Measurements from ENCODE around the gene NUP88.

NUP88 gene

DNA sequence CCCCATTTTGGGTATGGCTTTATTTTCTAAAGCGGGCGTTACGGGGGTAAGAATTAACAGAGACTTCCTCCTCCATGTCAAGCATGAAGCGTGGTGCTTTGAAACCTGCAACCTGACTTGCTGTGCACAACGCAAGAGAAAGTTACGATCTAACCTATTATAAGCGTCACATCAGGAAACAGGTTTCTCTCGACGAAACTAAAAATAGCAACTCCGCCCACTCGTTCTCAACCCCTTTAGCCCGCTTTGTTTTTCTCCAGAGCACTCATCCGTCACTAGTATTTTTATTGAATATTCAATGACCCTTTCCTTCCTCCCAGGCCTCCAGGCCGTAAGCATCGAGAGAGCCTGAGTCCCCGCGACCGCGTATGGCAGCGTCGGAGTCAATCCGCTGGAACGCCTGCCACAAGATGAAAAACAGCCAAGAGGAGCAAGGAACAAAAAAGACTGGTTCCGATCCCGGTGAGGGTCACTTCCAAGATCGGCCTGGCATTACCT is 555 bp downstream of the NUP88 start:
- DNase-seq = no peak

DNA sequence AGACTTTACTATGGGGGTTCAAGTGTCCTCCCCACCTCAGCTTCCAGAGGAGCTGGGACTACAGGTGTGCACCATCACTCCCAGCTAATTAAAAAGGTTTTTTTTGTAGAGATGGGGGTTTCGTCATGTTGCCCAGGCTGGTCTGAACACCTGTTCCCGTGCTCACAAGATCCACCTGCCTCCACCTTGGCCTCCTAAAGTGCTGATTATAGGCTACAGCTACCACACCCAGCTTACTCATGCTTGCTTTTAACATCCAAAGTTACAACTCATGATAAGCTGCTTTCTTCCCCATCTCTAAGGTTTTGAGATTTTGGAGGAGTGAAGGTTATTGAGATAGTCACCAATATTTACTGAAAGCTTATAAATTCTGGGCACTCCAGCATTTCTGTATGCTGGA is 2.6 kb downstream of the NUP88 start:
- no peak for DNase-seq

DNA sequence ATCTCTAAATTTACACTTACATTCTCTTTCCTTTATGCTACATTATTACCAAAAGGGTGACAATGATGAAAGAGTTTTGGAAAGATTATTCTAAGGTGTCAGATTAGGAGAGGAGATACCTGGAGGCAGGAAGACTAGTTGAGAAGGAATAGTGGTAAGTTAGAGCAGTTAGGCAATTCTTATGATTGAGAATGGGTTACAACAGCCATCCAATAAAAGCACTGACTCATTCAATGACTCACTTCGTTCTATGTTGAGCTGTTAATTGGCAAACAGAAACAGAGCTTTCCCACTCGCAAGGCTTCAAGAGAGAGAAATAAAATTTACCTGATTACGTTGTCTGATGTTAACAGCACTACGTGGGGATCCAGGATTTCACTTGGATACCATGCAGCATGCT is 5.8 kb downstream of the NUP88 start:
- DNase-seq = no peak

DNA sequence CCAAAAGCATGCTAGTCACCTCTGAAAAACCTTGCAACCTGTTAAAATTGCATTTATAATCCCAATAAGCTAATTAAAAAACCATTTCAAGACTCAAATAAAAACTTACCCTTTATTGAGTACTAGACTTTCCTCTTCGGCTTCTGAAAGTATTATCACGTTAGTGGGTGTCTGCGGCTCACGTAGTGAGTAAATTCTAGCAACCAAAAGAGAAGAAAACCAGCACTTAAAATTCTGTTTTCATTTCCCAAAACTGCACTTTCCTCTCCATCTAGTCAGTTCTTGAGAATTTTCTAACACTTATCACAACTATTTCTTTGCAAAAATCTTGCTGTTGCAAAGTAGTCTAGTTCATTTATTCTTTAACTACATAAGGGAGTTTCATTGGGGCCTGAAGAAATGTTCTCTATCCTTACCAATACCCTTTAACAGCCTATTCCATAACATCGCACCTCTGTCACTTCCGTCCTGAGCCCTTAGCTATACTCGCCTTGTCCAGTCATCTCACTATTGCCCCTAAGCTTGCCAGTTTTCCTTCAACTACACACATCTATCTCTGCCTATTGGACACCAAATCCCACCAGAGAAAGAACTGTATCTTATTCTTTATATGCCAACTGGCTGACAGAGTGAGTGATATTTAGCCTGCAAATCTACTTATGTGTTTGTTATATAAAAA is 8.7 kb downstream of the NUP88 start:
- DNase-seq = no peak

DNA sequence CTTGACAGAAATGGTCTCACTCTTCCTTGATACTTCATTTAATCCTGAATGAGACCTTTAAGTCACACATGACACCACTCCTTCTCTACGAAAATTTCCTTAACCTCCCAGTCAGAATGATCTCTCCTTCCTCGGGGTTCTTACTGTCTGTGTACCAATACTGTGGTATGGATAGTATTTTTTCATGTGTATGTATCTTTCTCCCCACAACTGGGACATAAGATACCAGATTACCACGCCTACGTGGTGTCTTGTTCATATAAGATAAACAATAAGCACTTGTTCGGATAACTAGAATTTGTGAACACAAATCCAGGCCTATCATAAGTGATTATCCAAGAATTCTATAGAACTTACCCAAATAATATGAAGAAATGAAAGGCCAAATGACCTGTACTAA is 11.3 kb downstream of the NUP88 start:
- no peak for DNase-seq

DNA sequence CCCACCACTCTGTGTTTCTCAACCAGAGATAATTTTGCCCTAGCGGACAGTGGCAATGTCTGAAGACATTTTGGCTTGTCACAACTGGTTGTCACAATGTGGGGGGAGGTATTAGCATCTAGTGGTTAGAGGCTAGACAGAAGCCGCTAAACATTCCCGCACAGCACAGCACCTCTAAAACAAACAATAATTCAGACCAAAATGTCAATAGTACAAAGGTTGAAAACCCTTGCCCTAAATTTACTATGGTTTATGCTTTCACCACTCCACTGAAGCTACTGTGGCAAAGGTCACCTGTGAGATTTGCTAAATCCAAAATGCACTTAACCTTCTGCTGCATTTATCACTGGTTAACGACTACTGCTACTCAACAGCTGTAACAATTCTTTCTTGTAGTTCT is 14.1 kb downstream of the NUP88 start:
- no peak for DNase-seq

DNA sequence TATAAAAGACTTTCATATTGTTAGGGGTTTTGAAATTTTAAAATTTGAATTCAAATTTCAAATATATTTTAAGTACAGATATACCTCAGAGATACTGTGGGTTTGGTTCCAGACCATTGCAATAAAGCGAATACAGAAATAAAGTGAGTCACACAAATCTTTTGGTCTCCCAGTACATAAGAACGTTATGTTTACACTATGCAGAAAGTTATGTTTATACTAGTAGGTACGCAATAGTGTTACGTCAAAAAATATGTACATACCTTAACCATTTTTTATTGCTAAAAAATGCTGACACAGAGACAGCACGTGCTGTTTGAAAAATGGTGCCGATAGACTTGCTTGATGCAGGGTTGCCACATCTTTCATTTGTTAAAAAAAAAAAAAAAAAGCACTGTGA is 19.7 kb downstream of the NUP88 start:
- DNase-seq = no peak

DNA sequence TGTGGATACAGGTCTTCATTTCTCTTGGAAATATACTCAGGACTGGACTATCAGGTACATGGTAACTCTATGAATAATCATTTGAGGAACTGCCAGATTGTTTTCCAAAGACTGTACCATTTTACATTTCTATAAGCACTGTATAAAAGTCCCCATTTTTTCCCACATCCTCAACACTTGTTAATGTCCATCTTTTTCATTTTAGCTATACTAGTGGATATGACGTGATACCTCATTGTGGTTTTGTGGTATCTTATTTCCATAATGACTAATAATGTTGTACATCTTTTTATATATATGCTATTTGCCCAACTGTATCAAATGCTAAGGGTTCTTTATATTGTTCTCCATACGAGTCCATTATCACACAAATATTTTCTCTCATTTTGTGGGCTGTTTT is 22.9 kb downstream of the NUP88 start:
- no peak for DNase-seq

DNA sequence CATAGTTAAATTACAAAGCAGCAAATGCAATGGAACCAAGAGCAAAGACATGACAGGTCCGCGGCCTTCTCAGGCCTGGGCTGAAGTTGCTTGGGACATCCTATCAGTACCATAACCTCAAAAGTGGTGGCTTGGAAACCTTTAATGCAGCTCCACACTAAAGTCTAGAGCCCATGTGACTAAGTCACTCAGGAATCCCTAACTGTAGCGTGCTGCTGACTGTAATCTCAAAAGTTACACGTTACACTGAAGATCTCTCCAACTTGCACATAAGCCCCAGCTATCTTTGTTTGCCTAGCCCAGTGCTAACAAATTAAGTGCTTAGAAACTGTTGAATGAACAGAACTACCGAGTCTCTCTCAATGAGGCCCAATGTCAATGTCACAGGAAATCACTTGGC is 27.8 kb downstream of the NUP88 start:
- DNase-seq = no peak

DNA sequence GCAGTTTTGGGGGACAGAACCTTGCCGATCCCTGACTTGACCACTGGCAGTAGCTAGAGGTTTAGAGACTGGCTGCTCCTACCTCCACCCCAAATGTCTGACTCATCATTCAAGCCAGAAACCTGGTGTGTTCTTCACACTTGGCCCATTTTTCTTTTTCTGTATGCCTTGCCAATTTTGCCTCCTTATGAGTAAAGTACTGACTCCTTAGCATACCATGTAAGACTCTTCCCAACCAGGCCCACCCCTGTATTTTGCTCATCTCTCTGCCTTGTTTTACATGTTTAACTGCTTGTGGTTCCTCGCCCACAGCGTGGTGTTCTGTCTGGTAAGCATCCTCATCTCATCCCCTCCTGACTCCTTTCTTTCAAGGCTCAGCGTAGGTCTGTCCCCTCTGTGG is 37.9 kb downstream of the NUP88 start:
- no peak for DNase-seq

DNA sequence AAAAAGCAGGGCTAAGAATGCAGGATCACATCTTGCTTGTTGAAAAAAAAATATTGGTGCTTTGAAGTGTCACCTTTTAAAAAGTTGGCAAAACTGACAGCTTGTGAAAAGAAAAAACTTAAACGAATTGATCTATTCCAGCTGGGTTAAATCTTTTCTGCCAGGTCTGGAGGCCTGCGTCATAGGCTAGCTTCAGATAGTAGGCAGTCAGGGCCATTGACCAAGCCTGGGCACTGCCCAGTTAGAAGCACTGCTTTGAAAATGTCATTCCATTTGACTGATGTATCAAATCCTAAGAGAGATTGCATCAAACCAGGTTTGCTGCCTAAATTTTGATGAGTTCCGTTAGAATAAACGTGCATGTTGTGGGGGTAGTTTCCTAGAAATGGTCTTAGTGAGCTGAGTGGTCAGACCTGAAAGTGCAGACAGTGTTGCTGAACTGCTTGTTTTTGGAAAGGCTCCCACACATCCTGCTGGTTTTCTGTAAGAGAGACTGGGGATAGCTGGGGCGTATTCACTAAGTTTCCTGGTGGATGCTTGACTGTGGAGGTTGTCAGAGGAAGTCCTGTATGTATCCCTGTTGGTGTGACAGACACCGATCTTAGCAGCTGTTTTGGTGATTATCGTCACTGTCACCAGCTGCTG is 38.8 kb downstream of the NUP88 start:
- no peak for DNase-seq

DNA sequence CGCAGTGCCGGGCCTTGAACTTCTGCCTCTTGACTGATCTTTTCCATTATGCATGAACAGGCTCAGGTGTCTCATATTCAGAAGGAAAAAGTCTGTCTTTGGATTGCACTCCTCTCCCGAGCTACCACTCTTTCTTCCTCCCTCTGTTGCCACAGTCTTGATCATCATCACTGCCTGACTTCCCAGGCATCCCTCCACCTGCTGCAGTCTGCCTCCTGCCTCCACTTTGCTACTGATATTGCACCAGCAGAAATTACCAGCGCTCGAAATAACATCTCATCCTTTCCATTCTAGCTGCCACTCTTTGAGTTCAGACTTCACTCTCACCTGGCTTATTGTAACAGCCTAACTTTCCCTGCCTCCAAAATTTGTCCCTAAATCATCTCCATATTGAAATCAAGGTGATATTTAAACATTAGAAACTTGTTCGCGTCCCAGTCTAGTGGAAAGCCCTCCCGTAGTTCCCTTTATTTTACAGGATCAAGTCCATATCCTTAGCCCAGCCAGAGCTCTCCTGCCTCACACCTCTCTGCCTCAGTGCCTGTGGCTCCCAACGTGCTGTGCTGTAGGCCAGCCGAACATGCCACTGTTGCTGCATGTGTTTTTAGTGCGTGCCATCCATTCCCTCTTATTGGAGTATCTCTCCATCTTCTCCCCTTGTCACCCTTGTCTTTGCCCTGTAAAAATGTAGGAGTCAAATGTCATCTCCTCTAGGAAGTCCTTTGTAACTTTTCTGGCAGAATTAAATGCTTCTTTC is 39.9 kb downstream of the NUP88 start:
- no peak for DNase-seq

DNA sequence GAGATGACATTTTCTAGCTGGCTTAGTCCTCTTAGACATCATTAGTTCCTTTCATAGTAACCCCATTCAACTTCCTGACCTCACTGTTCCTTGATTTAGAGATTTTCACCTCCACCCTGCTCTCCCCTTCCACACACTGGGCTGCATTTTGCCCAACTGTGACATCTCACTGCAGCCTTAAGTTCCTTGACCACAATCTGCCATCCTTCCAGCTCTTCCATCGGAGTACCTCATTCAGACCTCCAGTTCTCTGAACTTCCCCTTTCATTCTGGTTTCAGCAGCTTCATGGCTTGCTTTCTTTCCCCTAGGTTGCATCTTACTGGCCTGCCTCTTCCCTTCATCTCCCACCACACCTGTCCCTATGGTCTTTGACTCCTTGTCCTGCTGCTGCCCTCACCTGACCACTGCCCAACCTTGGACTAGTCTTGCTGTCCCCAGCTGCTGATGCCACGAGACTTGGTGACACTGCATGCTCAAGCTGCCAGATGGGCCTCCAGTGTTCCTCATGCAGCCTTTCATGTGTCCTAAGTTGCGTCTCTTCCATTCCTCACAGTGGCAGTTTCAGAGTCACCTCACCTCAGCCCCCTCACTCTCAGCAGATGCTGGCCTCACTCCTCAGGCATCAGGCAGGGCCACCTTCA is 40.8 kb downstream of the NUP88 start:
- no peak for DNase-seq

DNA sequence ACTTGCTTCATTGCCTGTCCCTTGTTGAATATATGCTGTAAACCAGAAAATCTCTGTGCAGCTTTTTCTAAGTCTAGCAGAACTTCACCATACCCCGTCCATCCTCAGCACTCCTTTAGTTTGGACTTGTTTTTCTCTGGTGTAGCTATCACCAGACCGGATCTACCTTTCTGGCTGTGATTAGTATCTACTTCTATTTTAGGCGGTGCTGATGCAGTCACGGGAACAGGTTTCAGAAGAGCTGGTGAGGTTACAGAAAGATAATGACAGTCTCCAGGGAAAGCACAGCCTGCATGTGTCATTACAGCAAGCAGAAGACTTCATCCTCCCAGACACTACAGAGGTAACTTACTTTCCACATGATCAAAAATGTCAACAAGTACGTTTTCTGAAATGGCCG is 46.4 kb downstream of the NUP88 start:
- DNase-seq = no peak

DNA sequence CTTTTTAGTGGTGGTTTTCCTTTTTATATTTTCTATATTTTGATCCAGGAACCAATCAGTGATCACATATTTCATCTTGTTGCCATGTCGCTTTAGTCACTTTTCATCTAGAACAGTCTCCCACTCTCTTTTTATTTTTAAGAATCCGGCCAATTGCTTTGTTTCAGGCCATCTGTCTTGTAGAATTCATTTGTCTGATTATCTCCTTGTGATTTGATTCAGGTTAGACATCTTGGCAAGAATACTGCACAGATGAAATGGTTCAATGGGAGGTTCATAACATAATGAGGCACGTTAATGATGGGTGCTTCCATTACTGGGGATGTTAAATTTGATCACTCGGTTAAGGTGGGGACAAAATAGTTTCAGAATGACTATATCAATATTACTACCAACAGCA is 49.1 kb downstream of the NUP88 start:
- DNase-seq = no peak

DNA sequence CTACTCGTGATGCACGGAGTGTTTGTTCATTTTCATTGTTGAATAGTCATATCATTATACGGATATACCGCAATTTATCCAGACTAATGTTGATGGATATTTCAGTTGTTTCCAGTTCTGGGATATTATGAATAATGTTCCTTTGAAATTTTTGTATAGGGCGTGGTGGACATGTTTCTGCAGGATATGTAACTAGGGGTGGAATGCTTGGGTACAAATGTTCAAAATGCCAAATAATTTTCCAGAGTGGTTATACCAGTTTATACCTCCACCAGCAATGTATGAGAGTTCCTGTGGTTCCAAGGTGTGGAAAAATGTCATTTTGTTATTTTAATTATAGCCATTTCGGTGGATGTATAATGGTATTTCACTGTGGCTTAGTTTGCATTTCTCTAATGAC is 53.6 kb downstream of the NUP88 start:
- DNase-seq = no peak

DNA sequence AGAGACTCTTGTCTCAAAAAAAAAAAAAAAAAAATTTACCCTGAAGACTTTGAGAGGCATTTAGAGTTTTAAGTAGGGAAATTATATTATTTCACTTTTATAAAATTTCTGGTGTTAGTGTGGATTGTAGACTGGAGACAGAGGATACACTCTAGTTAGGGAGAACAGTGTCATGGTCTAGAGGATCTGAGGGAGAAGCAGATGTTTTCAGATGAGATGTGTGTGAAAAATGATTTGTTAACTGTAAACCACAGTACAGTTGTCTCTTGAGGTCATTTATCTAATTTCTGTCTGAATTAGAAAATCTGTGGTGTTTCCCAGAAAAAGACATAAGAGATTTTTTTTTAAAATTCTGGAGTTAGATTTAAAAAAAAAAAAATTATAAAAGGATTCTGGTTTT is 54.8 kb downstream of the NUP88 start:
- no peak for DNase-seq

DNA sequence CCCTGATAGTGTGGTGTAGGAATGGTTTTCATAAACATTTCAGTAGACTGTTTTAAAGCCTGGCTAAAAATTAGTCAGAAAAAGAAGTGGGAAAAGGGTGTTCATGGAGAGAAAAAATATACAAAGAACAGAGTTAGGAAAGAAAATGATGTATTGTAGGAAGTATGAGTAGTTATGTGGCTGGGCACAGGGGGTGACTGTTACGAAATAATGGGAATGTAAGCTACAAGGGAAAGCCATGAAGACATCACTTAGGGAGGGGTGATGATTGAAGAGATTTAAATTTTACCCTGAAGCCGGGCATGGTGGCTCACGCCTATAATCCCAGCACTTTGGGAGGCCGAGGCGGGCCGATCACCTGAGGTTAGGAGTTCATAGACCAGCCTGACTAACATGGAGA is 55.3 kb downstream of the NUP88 start:
- DNase-seq = no peak

DNA sequence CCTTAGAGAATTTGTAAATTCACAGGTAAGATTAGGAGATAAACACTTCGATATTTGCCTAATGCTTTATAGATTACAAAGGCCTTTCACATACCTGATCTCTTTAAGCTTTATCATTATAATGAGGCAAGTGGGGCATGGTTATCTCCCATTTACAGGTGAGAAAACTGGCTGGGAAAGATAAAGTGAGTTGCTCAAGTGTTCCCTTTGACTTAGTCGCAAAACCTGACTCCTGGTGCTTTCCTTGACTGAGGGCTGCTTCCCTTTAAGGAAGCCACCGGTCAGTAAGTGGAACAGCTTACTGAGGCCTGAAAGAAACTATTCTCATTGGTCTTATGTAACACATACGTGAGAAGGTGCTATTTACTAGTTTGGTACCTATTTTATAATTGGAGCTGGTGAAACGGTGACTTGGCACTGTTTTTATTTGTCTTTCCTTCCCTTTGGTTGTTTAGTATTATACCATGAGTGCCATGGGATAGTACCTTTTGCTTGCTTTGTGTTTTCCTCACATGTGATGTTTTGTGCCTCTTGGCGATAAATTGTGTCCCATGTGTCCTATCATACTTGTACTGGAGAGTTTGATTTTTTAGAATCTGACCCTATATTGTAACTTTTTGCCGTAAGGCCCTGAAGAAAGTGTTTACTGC is 57.2 kb downstream of the NUP88 start:
- DNase-seq = no peak

DNA sequence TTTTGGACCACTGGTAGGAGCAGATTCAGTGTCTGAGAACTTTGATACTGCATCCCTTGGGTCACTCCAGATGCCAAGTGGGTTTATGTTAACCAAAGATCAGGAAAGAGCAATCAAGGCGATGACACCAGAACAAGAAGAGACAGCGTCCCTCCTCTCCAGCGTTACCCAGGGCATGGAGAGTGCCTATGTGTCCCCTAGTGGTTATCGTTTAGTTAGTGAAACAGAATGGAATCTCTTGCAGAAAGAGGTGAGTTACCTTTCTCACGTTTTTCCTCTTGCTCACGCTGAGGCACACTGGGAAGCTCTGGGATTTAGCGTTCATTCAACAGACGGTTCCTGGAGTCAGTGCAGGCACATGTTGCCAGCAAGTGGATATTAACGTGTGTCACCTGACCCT is 58.0 kb downstream of the NUP88 start:
- DNase-seq = no peak

DNA sequence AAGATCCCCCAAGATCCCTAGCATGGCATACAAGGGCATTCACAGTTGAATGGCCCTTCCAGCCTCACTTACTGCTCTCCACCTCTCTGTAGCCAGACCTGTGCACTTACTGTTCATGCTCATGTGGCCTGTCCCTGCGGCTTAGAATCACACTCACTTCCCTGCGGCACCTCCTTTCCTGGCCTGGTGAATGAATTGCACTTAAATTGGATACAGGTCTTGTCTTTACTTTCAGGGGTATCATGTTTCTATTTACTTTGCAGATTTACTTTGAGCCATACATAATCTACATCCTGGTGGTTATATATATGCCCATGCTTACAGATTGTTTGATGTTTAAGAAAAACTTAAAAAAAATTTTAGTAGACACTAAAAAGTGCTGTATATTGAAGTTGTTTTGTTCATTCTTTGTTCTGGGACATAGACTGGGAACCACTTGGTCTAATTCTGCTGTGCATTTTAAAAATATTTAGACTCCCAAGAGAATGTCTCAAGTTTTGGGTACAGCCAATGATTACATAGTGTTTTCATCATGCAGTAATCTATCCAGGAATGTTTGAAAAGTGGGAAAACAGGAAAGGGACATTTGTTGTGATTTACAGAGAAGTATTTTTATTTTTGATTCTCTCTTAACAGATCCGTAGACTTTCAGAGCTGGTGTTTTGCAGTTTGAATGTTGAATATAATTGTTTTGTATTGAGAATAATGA is 63.9 kb downstream of the NUP88 start:
- no peak for DNase-seq

DNA sequence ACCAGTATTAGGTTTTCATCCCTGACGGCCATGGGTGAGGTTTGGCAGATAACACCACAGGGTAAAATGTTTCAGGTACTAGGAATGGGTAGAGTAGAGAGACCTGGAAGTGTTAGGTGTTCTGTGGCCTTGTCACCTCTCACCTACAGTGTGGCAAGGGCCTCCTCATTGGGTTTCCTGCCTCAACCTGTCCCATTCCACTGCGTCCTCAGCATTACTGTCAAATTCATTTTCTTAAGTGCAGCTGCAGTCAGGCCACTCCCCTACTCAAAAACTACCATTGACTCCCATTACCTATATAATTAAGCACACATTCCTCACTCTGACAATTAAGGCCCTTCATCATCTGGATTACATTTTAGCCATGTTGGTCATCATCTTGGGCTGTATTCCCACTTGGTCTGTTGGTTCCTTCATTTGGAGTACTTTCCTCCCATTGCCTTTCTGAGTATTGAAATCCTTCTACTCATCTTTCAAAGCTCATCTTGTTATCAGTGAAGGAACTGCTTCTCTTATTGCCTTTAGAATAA is 64.5 kb downstream of the NUP88 start:
- DNase-seq = no peak

Measured in cerebellar nuclear complex (tissue), 1 donor.